IgD-negative memory B cell (primary cell): ENCODE measurements around the gene STAP1. TPM values are rescaled to one million over a fixed set of nuclear protein-coding genes. Genes with fewer than 3 reads are reported as not detected.
"Not testable (repeated sequence)": the region's sequence is repeated elsewhere in the genome, so short reads cannot be mapped to it uniquely, and the experiment has no call there.

ENCODE experiments used
- H3K27ac Mint-ChIP-seq, 3 donors: one replicate each; pipeline ENCODE4 v1.8.0; 2020 to 2022; ENCODE audit warnings: mild to moderate bottlenecking in 3 of 3, mixed read lengths in 3 of 3, moderate library complexity in 1 of 3
- H3K27me3 Mint-ChIP-seq: one replicate; pipeline ENCODE4 v1.8.0; 2021; ENCODE audit warnings: mixed read lengths
- H3K36me3 Mint-ChIP-seq: one replicate; pipeline ENCODE4 v1.8.0; 2020; ENCODE audit warnings: mild to moderate bottlenecking, mixed read lengths
- H3K4me1 Mint-ChIP-seq, 3 donors: one replicate each; pipeline ENCODE4 v1.8.0; 2020 to 2022; ENCODE audit warnings: mixed read lengths in 3 of 3, mild to moderate bottlenecking in 1 of 3
- H3K4me3 Mint-ChIP-seq, 4 donors: one replicate each; pipeline ENCODE4 v1.8.0; 2020 to 2022; ENCODE audit warnings: mild to moderate bottlenecking in 4 of 4, mixed read lengths in 4 of 4, moderate library complexity in 3 of 4
- H3K9me3 Mint-ChIP-seq, 3 donors: one replicate each; pipeline ENCODE4 v1.8.0; 2020 to 2021; ENCODE audit warnings: mixed read lengths in 3 of 3, mild to moderate bottlenecking in 1 of 3
- polyA plus RNA-seq: library from polyadenylated mRNA; unstranded; fragments of 300-500 nt; fragmentation: Illumina TruSeq; gene quantifications from one replicate; pipeline ENCODE4 v1.2.3, GENCODE V29; 2021

Gene STAP1
- 110 TPM for polyA plus RNA-seq

DNA sequence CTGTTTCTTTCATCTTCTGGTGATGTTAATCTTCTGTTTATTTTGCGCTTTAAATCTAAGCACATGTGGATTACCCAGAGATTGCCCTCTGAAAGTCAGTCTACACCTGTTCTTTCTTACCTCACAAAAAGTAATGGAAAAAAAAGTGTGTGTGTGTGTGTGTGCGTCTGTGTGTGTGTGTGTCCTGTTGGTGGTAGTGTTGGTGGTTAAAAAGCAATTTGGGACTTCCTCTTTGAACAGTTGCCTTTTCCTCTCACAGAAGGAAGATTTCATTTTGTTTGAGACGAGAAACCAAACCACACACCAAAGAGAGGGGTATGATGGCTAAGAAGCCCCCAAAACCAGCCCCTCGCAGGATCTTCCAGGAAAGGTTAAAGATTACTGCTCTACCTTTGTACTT is at the start of gene STAP1:
Gene STAP1, plus strand, starts transcription at position 235 of the 400 bp plus-strand sequence. Its CDS starts 83 bp downstream, at position 318.
- peaks cover 47 to 57% (median 50%) of the 10 kb centered on the region in 3 donors for H3K4me1 Mint-ChIP-seq
- peak within 1 kb of the TSS; percentile 89 to 97 (median 96) for H3K27ac Mint-ChIP-seq
- no peaks in the 10 kb centered on the region for H3K36me3 Mint-ChIP-seq
- H3K9me3 Mint-ChIP-seq = no peaks in the 10 kb centered on the region
- no peaks in the 10 kb centered on the region for H3K27me3 Mint-ChIP-seq
- peak within 1 kb of the TSS; percentile 91 to 98 (median 96) for H3K4me3 Mint-ChIP-seq

DNA sequence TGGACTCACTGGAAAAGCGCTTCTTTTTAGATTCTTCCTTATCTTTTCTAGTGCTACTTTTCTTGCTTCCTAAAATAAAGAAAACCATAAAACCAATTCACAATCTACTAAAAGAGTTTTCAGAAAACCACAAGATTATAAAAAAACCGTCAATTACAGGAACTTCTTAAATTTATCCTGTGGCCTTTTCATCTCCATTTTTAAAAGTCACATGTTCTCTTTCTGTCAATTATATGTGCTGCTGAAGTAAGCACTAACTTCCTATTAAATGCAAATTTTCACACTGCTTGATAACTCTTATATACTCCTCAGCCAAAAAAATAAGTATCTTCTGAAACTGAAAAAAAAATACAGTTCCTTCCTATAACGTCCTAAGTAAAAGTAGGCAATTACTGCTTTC is 46.0 kb upstream of the STAP1 start:
- H3K9me3 Mint-ChIP-seq = no peaks in the 10 kb centered on the region
- no peaks in the 10 kb centered on the region for H3K27me3 Mint-ChIP-seq
- peaks cover 12% of the 10 kb centered on the region for H3K36me3 Mint-ChIP-seq
- H3K4me3 Mint-ChIP-seq = no peak overlapping the region
- H3K4me1 Mint-ChIP-seq = peaks cover 9 to 15% (median 11%) of the 10 kb centered on the region in 3 donors
- H3K27ac Mint-ChIP-seq = peak overlapping the region in 2 of 3 donors; percentile 2 to 72

GRCh38 chr4:67520141-67520540 is 38.4 kb upstream of the STAP1 start:
- Mint-ChIP-seq H3K4me1 (peaks cover 18 to 32% (median 18%) of the 10 kb centered on the region in 3 donors), H3K27ac (no peak overlapping the region), H3K9me3 (no peaks in the 10 kb centered on the region), H3K4me3 (no peak overlapping the region), H3K27me3 (no peaks in the 10 kb centered on the region), H3K36me3 (no peaks in the 10 kb centered on the region)

GRCh38 chr4:67521506-67521905 is 37.0 kb upstream of the STAP1 start:
- Mint-ChIP-seq H3K4me1 (peaks cover 23 to 42% (median 24%) of the 10 kb centered on the region in 3 donors), H3K9me3 (no peaks in the 10 kb centered on the region), H3K27me3 (no peaks in the 10 kb centered on the region), H3K27ac (no peak overlapping the region), H3K36me3 (peaks cover 5% of the 10 kb centered on the region), H3K4me3 (no peak overlapping the region)

- Mint-ChIP-seq H3K4me1 (peaks cover 30 to 48% (median 30%) of the 10 kb centered on the region in 3 donors), H3K27ac (no peak overlapping the region), H3K36me3 (peaks cover 5% of the 10 kb centered on the region), H3K9me3 (no peaks in the 10 kb centered on the region), H3K4me3 (no peak overlapping the region), H3K27me3 (no peaks in the 10 kb centered on the region)
These were observed 36.3 kb upstream of the STAP1 start for GRCh38 chr4:67522230-67522629.

- Mint-ChIP-seq H3K36me3 (peaks cover 8% of the 10 kb centered on the region), H3K4me1 (peaks cover 30 to 51% (median 31%) of the 10 kb centered on the region in 3 donors), H3K9me3 (no peaks in the 10 kb centered on the region), H3K27ac (peak overlapping the region in 2 of 3 donors; percentile 8 to 67), H3K27me3 (no peaks in the 10 kb centered on the region), H3K4me3 (no peak overlapping the region)
These were observed 35.5 kb upstream of the STAP1 start for GRCh38 chr4:67522851-67523671.

- Mint-ChIP-seq H3K4me1 (peaks cover 32 to 58% (median 37%) of the 10 kb centered on the region in 3 donors), H3K4me3 (peak overlapping the region in 1 of 4 donors; percentile 48), H3K27ac (peak overlapping the region in 1 of 3 donors; percentile 23)
- not testable (repeated sequence) for H3K36me3 Mint-ChIP-seq, H3K9me3 Mint-ChIP-seq, H3K27me3 Mint-ChIP-seq
These were observed 34.4 kb upstream of the STAP1 start for GRCh38 chr4:67524140-67524539.

GRCh38 chr4:67531379-67531962 is 27.1 kb upstream of the STAP1 start:
- Mint-ChIP-seq H3K9me3 (peaks cover 0 to 7% (median 4%) of the 10 kb centered on the region in 3 donors), H3K4me1 (peaks cover 14 to 23% (median 23%) of the 10 kb centered on the region in 3 donors), H3K4me3 (no peak overlapping the region), H3K27ac (no peak overlapping the region), H3K36me3 (peaks cover 27% of the 10 kb centered on the region), H3K27me3 (no peaks in the 10 kb centered on the region)

DNA sequence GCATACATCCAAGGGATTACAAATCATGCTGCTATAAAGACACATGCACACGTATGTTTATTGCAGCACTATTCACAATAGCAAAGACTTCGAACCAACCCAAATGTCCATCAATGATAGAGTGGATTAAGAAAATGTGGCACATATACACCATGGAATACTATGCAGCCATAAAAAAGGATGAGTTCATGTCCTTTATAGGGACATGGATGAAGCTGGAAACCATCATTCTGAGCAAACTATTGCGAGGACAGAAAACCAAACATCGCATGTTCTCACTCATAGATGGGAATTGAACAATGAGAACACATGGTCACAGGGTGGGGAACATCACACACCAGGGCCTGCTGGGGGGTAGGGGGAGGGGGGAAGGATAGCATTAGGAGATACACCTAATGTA is 26.1 kb upstream of the STAP1 start:
- not testable (repeated sequence) for H3K4me3 Mint-ChIP-seq, H3K27ac Mint-ChIP-seq, H3K9me3 Mint-ChIP-seq, H3K27me3 Mint-ChIP-seq
- Mint-ChIP-seq H3K36me3 (peaks cover 27% of the 10 kb centered on the region), H3K4me1 (peaks cover 8 to 17% (median 15%) of the 10 kb centered on the region in 3 donors)

DNA sequence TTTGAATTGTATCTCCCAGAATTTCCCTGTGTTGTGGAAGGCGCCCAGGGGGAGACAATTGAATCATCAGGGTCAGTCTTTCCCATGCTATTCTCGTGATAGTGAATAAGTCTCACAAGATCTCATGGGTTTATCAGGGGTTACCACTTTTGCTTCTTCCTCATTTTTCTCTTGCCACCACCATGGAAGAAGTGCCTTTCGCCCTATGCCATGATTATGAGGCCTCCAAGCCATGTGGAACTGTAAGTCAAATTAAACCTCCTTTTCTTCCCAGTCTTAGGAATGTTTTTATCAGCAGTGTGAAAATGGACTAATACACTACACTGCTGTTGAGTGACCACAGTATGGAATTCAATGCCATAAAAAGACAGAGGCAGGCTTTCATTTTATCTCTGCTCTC is 25.4 kb upstream of the STAP1 start:
- Mint-ChIP-seq H3K27ac (peak overlapping the region in 2 of 3 donors; percentile 29 to 79), H3K36me3 (peaks cover 23% of the 10 kb centered on the region), H3K4me1 (peaks cover 8 to 15% (median 14%) of the 10 kb centered on the region in 3 donors), H3K27me3 (no peaks in the 10 kb centered on the region), H3K4me3 (no peak overlapping the region), H3K9me3 (peaks cover 0 to 7% (median 4%) of the 10 kb centered on the region in 3 donors)

DNA sequence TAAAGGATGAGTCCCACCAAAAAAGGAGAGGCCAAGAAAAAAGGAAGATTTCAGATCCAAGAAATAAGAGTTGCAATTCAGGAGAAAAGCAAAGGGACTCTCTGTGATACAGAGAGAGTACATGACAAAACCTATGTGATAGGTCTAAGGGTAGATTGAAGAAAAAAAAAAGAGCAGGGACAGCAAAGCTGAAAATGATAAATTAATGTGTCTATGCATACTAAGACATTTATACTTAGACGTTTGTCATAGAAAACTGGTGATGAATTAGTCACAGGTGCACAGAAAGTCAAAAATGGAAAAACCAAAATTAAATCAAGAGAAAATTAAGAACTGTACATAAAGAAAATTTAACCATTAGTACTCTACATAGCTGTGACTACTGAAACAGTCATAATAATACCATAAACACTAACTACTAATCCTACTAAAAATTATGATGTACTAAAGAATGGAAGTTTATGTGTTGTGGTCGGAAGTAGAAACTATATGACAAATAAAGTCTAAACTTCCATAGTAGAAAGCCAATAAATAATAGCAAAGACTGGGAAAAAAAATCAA is 23.2 kb upstream of the STAP1 start:
- H3K4me3 Mint-ChIP-seq = no peak overlapping the region
- peaks cover 6 to 9% (median 8%) of the 10 kb centered on the region in 3 donors for H3K4me1 Mint-ChIP-seq
- peak overlapping the region in 1 of 3 donors; percentile 12 for H3K27ac Mint-ChIP-seq
- H3K36me3 Mint-ChIP-seq = peaks cover 23% of the 10 kb centered on the region
- peaks cover 0 to 7% (median 4%) of the 10 kb centered on the region in 3 donors for H3K9me3 Mint-ChIP-seq
- H3K27me3 Mint-ChIP-seq = no peaks in the 10 kb centered on the region

DNA sequence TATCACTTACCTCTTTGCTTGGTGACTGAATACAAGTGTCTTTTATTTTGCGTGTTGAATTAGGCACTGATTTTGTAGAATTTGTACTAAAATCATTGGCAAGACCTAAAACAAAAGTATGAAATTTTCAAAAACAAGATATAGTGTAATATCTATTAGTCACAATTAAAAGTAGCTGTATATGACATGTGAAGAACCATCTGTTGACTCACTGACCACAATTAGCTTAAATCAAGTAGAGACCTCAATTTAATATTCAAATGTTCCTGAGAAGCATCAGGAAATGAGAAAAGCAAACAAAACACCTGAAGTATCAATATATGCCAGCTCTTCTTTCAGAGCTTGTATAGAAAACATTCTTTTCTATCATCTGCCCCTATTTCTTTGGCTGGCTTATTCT is 18.7 kb upstream of the STAP1 start:
- Mint-ChIP-seq H3K4me3 (no peak overlapping the region), H3K9me3 (no peaks in the 10 kb centered on the region), H3K27me3 (no peaks in the 10 kb centered on the region), H3K4me1 (peaks cover 19 to 32% (median 29%) of the 10 kb centered on the region in 3 donors), H3K27ac (peak overlapping the region in 1 of 3 donors; percentile 8), H3K36me3 (peaks cover 1% of the 10 kb centered on the region)

- H3K36me3 Mint-ChIP-seq = peaks cover 1% of the 10 kb centered on the region
- no peaks in the 10 kb centered on the region for H3K27me3 Mint-ChIP-seq
- H3K4me1 Mint-ChIP-seq = peaks cover 13 to 33% (median 31%) of the 10 kb centered on the region in 3 donors
- peak overlapping the region in 1 of 4 donors; percentile 41 for H3K4me3 Mint-ChIP-seq
- H3K27ac Mint-ChIP-seq = peak overlapping the region in 2 of 3 donors; percentile 44 to 63
- no peaks in the 10 kb centered on the region for H3K9me3 Mint-ChIP-seq
These were observed 16.5 kb upstream of the STAP1 start for GRCh38 chr4:67542076-67542475.

- Mint-ChIP-seq H3K27ac (peak within 1 kb of the TSS; percentile 98 to 100 (median 100)), H3K36me3 (peaks cover 1% of the 10 kb centered on the region), H3K9me3 (no peaks in the 10 kb centered on the region), H3K27me3 (no peaks in the 10 kb centered on the region), H3K4me3 (peak within 1 kb of the TSS; percentile 98 to 100 (median 99)), H3K4me1 (peaks cover 19 to 38% (median 35%) of the 10 kb centered on the region in 3 donors)
These were observed 13.1 kb upstream of the STAP1 start, which contains the start of gene CENPC for GRCh38 chr4:67545199-67546003. Gene CENPC (minus strand): TSS chr4:67545503. CDS start chr4:67545355, 148 bp downstream.
